Endothelial cell (in vitro differentiated cells): ENCODE results near the gene NDUFAF8. TPM values are rescaled to one million over a fixed set of nuclear protein-coding genes. Genes with fewer than 3 reads are reported as not detected.

Experiments used
- DNase-seq: peaks from one replicate; pipeline ENCODE4 v3.0.0; 2021; ENCODE audit warnings: low spot score
- H3K27ac Mint-ChIP-seq: one replicate; pipeline ENCODE4 v1.8.0; 2021; ENCODE audit warnings: mixed read lengths, inconsistent platforms; ENCODE audit not compliant: unreplicated experiment
- H3K27me3 Mint-ChIP-seq: one replicate; pipeline ENCODE4 v1.8.0; 2021; ENCODE audit warnings: mild to moderate bottlenecking, moderate library complexity, mixed read lengths, inconsistent platforms; ENCODE audit not compliant: unreplicated experiment
- H3K36me3 Mint-ChIP-seq: one replicate; pipeline ENCODE4 v1.8.0; 2021; ENCODE audit warnings: mild to moderate bottlenecking, low read depth, mixed read lengths, inconsistent platforms; ENCODE audit not compliant: unreplicated experiment
- H3K4me1 Mint-ChIP-seq: one replicate; pipeline ENCODE4 v1.8.0; 2021; ENCODE audit warnings: mild to moderate bottlenecking, mixed read lengths, inconsistent platforms; ENCODE audit not compliant: unreplicated experiment
- H3K4me3 Mint-ChIP-seq: one replicate; pipeline ENCODE4 v1.8.0; 2021; ENCODE audit warnings: mild to moderate bottlenecking, mixed read lengths, inconsistent platforms; ENCODE audit not compliant: unreplicated experiment
- H3K9me3 Mint-ChIP-seq: one replicate; pipeline ENCODE4 v1.8.0; 2021; ENCODE audit warnings: mixed read lengths, inconsistent platforms; ENCODE audit not compliant: unreplicated experiment
- total RNA-seq: library from RNA; stranded (reverse); fragmentation: NEBNext Ultra II Directional; extraction: Animal tissue kit (Norgen Biotek cat#: 25700); gene quantifications from one replicate; pipeline ENCODE4 v1.2.1, GENCODE V29; 2021; ENCODE audit not compliant: unreplicated experiment
- TF ChIP-seq, protein P1 (sequence below): fragments of 200-600 bp; sonication (generic); IDR thresholded peaks from one replicate; pipeline ENCODE4 v1.5.0; 2021; ENCODE audit warnings: antibody characterized with exemption; ENCODE audit not compliant: unreplicated experiment

Gene NDUFAF8
- total RNA-seq, 1 donor from 2014 or later: 31.2 TPM

DNA sequence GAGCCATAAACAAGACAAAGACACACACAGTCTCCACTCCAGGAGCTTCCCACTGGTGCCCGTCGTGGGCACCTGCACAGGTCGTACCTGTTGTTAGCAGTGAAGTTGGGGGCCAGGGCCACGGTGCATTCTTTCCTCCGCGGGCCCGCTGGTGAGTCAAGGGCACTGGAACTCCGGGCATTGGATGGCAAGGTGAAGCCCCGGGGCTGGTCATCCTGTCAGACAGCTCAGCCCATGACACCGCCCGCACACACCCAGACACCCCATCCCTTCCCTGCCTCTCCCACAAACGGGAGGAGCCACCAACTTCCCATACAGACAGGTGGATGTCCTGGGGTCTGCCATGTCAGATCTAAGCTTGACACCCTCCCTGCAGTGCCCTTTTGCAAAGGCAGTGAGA is 32.5 kb upstream of the NDUFAF8 start:
- Mint-ChIP-seq H3K36me3 (no peaks in the 10 kb centered on the region), H3K4me1 (no peaks in the 10 kb centered on the region), H3K9me3 (no peaks in the 10 kb centered on the region), H3K27ac (no peak overlapping the region), H3K4me3 (no peak overlapping the region), H3K27me3 (peaks cover 1% of the 10 kb centered on the region)
- TF ChIP-seq, protein P1, sequence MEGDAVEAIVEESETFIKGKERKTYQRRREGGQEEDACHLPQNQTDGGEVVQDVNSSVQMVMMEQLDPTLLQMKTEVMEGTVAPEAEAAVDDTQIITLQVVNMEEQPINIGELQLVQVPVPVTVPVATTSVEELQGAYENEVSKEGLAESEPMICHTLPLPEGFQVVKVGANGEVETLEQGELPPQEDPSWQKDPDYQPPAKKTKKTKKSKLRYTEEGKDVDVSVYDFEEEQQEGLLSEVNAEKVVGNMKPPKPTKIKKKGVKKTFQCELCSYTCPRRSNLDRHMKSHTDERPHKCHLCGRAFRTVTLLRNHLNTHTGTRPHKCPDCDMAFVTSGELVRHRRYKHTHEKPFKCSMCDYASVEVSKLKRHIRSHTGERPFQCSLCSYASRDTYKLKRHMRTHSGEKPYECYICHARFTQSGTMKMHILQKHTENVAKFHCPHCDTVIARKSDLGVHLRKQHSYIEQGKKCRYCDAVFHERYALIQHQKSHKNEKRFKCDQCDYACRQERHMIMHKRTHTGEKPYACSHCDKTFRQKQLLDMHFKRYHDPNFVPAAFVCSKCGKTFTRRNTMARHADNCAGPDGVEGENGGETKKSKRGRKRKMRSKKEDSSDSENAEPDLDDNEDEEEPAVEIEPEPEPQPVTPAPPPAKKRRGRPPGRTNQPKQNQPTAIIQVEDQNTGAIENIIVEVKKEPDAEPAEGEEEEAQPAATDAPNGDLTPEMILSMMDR: no peak
- no peak for DNase-seq

DNA sequence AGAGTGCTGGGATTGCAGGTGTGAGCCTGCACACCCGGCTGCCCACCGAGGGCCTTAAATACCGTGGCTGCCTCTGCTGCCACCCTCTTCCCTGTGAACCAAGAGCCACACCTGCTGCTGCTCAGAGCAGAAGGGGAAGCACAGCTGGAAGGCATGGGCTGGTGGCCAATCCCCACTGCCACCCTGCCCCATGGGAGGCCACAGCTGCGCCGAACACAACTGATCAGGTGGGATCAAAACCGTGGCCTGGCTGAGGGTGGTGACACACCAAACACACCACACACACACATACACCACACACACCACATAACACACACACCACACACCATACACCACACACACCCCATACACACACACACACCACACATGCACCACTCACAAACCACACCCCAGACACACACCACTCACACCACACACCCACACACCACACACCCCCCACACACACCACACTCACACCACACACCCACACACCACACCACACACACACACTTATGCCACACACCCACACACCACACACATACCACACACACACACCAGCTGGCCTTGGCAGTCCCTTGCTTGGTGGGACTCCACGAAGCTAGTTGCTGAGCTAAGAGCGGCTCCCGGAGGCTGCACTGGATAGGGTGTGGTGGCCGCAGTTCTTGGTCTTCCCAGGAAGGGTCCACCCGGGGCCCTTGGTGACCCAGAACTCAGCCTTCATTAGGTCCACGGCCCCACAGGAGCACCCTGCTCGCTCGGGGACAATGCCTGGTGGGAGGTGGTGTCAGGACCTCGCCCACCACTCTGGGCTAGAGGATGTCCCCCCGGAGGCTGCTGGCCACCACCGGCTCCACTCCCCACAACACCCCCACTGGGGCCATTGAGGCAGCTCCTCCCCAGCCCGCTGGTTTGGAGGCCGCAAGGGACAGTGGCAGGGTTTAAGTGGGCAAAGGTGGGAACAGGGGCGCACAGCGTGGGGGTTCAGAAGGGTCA is 31.2 kb upstream of the NDUFAF8 start:
- Mint-ChIP-seq H3K27me3 (peaks cover 1% of the 10 kb centered on the region), H3K4me1 (no peaks in the 10 kb centered on the region), H3K36me3 (no peaks in the 10 kb centered on the region), H3K27ac (no peak overlapping the region), H3K4me3 (no peak overlapping the region), H3K9me3 (no peaks in the 10 kb centered on the region)
- TF ChIP-seq, protein P1: no peak
- DNase-seq: no peak

DNA sequence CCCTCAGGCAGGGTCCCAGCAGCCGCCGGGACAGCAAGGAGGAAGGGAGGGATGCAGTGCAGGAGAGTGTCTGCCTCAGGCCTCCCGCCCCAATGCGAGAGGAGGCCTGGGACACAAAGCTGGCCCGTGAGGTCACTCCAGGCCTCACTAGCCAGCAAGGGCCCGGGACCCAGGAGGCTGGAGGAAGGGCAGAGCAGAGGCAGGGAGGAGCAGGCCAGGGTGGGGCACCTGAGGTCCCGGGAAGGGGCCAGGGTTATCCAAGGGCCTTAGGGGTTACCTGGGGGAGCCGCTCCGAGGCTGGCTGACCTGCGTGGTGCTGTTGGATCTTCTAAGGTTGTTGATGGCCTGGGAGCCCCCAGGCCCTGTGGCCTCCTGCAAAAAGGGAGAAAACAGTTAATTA is 30.5 kb upstream of the NDUFAF8 start:
- Mint-ChIP-seq H3K4me3 (no peak overlapping the region), H3K36me3 (no peaks in the 10 kb centered on the region), H3K4me1 (no peaks in the 10 kb centered on the region), H3K27me3 (peaks cover 1% of the 10 kb centered on the region), H3K9me3 (no peaks in the 10 kb centered on the region), H3K27ac (no peak overlapping the region)
- TF ChIP-seq, protein P1: no peak
- no peak for DNase-seq

DNA sequence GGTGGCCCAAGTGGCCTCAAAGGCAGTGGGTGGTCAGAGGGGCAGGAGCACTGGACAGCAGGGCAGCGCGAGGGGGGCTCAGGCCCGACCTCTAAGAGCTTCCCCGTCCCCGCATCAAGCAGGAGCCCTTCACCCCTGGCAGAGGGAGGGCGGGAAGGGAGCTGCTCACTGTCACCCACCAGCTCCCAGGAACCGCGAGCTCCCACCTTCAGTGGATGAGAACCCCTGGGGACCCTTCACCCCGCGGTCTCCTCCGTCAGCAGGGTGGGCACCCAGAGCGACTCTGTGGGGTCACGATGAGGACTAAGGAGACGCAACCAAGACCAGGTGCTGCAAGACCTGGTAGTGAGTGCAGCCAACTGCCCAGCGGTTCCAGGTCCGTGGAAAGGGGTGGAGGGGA is 30.0 kb upstream of the NDUFAF8 start:
- H3K9me3 Mint-ChIP-seq: no peaks in the 10 kb centered on the region
- DNase-seq: no peak
- peaks cover 1% of the 10 kb centered on the region for H3K27me3 Mint-ChIP-seq
- H3K36me3 Mint-ChIP-seq: no peaks in the 10 kb centered on the region
- H3K4me1 Mint-ChIP-seq: no peaks in the 10 kb centered on the region
- no peak overlapping the region for H3K4me3 Mint-ChIP-seq
- TF ChIP-seq, protein P1: no peak
- no peak overlapping the region for H3K27ac Mint-ChIP-seq

DNA sequence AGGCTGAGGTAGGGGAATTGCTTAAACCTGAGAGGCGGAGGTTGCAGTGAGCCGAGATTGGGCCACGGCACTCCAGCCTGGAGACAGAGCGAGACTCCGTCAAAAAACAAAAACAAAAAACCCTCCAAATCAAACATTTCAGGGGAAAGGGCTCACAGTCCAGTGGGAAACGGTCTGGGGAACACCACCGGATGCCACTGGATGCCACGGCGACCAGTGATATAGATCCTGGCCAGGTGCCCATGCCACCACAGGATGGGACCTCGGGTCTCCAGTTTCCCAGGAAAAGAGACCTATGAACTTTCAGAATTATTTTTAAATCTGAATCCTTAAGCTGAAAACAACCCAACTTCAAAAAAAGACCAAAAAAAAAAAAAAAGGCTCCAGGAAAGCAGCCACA is 28.7 kb upstream of the NDUFAF8 start:
- no peak for DNase-seq
- Mint-ChIP-seq H3K4me3 (no peak overlapping the region), H3K9me3 (no peaks in the 10 kb centered on the region), H3K4me1 (no peaks in the 10 kb centered on the region), H3K36me3 (no peaks in the 10 kb centered on the region), H3K27ac (no peak overlapping the region), H3K27me3 (peaks cover 1% of the 10 kb centered on the region)
- TF ChIP-seq, protein P1: no peak
